Peyer's patch (tissue), 4 donors: ENCODE data around the gene CLTA.

Source experiments
- CTCF ChIP-seq, 6 experiments: fragments of 450-650 bp in 4 of 6; fragments of 200-600 bp in 2 of 6; sonication (generic) in 1 of 6; IDR thresholded peaks; one replicate each; pipeline ENCODE4 v1.5.1; 2017 to 2019; ENCODE audit warnings: antibody characterized with exemption in 6 of 6, mild to moderate bottlenecking in 3 of 6, moderate library complexity in 1 of 6
- POLR2A ChIP-seq, 2 donors: fragments of 450-650 bp; IDR thresholded peaks; one replicate each; pipeline ENCODE4 v1.5.1; 2017; ENCODE audit warnings: antibody characterized with exemption in 2 of 2, mild to moderate bottlenecking in 2 of 2, moderate library complexity in 2 of 2

DNA sequence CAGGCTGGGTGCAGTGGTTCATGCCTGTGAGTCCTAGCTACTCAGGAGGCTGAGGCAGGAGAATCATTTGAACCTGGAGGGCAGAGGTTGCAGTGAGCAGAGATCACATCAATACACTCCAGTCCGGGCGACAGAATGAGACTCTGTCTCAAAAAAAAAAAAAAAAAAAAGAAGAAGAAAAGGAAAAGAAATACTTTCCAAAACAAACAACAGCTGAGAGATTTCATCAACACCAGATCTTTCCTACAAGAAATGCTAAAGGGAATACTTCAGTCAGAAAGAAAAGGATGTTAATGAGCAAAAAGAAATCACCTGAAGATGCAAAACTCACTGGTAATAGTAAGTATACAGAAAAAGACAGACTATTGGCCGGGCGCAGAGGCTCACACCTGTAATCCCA is 13.2 kb upstream of the CLTA start:
- no peak for TF ChIP-seq CTCF (IDR thresholded peaks at IDR 0.05)
- TF ChIP-seq POLR2A (IDR thresholded peaks at IDR 0.05): no peak
